Peyer's patch (tissue), 4 donors: ENCODE results near the gene ETV3.

ENCODE experiments used
- CTCF ChIP-seq, 6 experiments: fragments of 450-650 bp in 4 of 6; fragments of 200-600 bp in 2 of 6; sonication (generic) in 1 of 6; IDR thresholded peaks; one replicate each; pipeline ENCODE4 v1.5.1; 2017 to 2019; ENCODE audit warnings: antibody characterized with exemption in 6 of 6, mild to moderate bottlenecking in 3 of 6, moderate library complexity in 1 of 6
- POLR2A ChIP-seq, 2 donors: fragments of 450-650 bp; IDR thresholded peaks; one replicate each; pipeline ENCODE4 v1.5.1; 2017; ENCODE audit warnings: antibody characterized with exemption in 2 of 2, mild to moderate bottlenecking in 2 of 2, moderate library complexity in 2 of 2

DNA sequence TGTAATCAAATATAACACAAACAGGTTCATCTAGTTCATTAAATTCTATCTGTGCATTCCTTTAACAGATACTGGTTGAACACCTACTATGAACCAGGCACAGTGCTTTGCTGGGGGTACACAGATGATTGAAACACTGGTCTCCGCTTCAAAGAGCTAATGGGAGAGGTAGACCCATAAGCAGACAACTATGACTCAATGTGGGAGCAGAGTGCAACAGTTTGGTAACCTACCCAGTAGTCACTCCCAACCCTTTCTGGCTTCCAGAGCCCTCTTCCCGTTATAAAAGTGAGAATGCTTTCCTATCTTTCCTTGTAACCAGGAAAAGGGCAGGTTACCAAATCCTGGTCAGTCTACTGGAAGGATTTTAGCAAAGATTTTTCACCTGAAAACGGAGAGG lies 8.0 kb upstream of the ETV3 start:
- no peak for TF ChIP-seq CTCF (IDR thresholded peaks at IDR 0.05)
- no peak for TF ChIP-seq POLR2A (IDR thresholded peaks at IDR 0.05)
